ENCODE data around the gene CADM3.

CADM3 gene

GRCh38 chr1:159207774-159208173, 36.4 kb downstream of the CADM3 start:
- no peak for DNase-seq

- DNase-seq = no peak
Observed at GRCh38 chr1:159208175-159208825, 36.9 kb downstream of the CADM3 start.

- no peak for DNase-seq
Observed at GRCh38 chr1:159209061-159209460, 37.6 kb downstream of the CADM3 start.

GRCh38 chr1:159211331-159212136, 40.1 kb downstream of the CADM3 start:
- DNase-seq = peak; percentile 69 to 76

- DNase-seq = no peak
Observed at GRCh38 chr1:159212596-159212995, 41.2 kb downstream of the CADM3 start.

- DNase-seq = peak in 1 of 2 experiments; percentile 55
Observed at GRCh38 chr1:159214149-159214760, 42.8 kb downstream of the CADM3 start.

- no peak for DNase-seq
Observed at GRCh38 chr1:159218649-159219636, 47.5 kb downstream of the CADM3 start.

GRCh38 chr1:159222075-159222865, 50.9 kb downstream of the CADM3 start:
- DNase-seq = no peak

GRCh38 chr1:159223004-159223403, 51.6 kb downstream of the CADM3 start:
- no peak for DNase-seq

- DNase-seq = no peak
Observed at GRCh38 chr1:159228554-159228953, 57.1 kb downstream of the CADM3 start.

GRCh38 chr1:159229260-159229885, 58.0 kb downstream of the CADM3 start:
- no peak for DNase-seq

- no peak for DNase-seq
Observed at GRCh38 chr1:159229896-159230295, 58.5 kb downstream of the CADM3 start.

GRCh38 chr1:159239551-159240220, 68.3 kb downstream of the CADM3 start:
- DNase-seq = no peak

GRCh38 chr1:159247266-159247665, 75.9 kb downstream of the CADM3 start:
- no peak for DNase-seq

- no peak for DNase-seq
Observed at GRCh38 chr1:159248311-159248710, 76.9 kb downstream of the CADM3 start.

GRCh38 chr1:159250638-159251216, 79.3 kb downstream of the CADM3 start:
- DNase-seq = no peak

Data from activated T-cell treated with anti-CD3 and anti-CD28 coated beads, Interleukin-2, amount 50 U/mL, for 48 hours (primary cell).